Measurements from ENCODE around the gene DGKB.

The DGKB gene

DNA sequence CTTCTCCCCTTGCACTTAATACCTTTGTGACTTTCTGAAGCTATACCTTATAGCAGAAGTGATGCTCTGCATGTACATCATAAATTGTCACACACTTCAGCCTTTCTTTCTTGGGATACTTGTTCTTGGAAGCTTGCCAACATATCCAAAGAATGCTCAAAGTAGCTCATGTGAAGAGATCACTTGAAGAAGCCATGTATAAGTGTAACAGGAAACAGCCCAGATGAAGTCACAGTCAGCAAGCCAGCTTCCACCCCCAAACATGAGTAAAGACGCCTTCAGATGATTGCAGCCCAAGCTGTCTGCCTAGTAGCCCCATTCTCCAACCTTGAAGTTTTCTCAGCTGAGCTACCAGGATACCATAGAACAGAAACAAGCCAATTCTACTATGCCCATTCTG lies 50.9 kb downstream of the DGKB start:
- TF ChIP-seq, protein P1, sequence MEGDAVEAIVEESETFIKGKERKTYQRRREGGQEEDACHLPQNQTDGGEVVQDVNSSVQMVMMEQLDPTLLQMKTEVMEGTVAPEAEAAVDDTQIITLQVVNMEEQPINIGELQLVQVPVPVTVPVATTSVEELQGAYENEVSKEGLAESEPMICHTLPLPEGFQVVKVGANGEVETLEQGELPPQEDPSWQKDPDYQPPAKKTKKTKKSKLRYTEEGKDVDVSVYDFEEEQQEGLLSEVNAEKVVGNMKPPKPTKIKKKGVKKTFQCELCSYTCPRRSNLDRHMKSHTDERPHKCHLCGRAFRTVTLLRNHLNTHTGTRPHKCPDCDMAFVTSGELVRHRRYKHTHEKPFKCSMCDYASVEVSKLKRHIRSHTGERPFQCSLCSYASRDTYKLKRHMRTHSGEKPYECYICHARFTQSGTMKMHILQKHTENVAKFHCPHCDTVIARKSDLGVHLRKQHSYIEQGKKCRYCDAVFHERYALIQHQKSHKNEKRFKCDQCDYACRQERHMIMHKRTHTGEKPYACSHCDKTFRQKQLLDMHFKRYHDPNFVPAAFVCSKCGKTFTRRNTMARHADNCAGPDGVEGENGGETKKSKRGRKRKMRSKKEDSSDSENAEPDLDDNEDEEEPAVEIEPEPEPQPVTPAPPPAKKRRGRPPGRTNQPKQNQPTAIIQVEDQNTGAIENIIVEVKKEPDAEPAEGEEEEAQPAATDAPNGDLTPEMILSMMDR (conservative IDR thresholded peaks at IDR 0.05): no peak
- no peak overlapping the region for H3K27ac ChIP-seq

DNA sequence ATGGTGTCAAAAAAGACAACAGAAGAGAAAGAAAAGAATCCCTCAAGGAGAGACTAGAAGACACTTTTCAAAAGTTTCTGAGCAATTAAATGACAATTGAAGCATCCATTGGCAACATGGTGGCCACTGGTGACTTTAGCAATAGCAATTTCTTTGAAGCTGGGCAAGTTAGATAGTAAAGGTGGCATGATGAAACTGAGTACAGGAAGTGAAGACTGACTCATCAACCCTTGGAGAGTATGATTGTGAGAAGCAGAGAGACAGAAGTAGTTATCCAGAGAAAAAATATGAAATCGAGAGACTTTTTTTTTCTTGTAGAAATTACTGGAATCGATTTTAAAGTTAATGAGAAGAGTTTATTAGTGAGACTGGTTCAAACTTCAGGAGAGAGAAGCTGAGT lies 52.5 kb downstream of the DGKB start:
- TF ChIP-seq, protein P1 (conservative IDR thresholded peaks at IDR 0.05): no peak
- no peak overlapping the region for H3K27ac ChIP-seq

DNA sequence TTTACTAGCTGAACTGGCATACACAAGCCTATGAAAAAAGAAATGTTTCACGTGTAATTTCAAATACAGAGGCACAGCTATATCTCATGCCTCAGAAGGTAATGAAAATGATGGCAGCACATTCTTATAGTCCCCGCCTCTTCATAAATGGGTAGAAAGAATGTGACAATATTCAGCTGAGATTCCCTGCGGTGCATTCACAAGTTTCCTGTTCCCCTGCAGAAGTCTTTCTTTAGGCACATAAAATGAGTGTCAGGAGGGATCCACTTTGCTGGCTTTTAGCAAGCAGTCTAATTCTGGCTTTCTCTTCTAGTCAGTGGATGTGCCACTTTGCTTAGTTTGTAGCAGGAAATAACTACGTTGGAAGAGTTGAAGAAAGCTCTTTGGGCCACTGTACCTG lies 56.1 kb downstream of the DGKB start:
- TF ChIP-seq, protein P1 (conservative IDR thresholded peaks at IDR 0.05): no peak
- no peak overlapping the region for H3K27ac ChIP-seq

DNA sequence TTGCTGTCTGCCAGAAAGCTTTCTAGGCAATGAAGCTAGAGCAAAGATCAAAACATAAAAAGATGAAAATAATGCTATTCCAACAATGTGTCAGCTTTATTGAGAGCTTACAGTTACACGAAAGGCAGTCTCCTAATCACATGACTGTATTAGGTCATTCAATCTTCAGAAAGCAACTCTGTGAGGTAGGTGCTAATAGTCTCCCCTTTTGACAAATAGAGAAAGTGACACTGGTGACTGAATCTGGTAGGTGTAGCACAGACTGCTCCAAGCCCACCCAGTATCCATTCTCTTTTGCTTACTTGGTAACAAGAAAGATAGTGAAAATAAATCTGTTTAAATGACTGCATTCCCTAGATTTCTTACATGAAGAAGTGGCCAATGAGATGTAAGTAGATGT lies 58.8 kb downstream of the DGKB start:
- TF ChIP-seq, protein P1 (conservative IDR thresholded peaks at IDR 0.05): no peak
- no peak overlapping the region for H3K27ac ChIP-seq

DNA sequence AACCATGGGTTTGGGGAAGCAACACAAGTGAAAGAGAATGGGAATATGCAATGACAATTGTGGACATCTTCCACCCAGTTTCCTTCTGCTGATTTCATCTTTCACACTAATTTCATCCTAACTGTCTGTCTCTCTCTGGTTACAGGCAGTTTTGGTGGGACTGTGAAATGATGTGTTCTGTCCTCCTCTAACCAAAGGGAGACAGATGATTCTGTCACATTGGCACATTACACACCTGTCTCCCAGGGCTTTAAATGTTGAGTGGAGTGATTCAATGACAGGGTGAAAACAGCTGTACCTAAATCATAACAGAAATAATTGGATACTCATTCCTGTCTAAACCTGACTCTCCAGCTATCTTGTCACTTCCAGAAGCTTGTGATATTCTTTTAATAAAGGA lies 60.0 kb downstream of the DGKB start:
- TF ChIP-seq, protein P1 (conservative IDR thresholded peaks at IDR 0.05): no peak
- no peak overlapping the region for H3K27ac ChIP-seq

DNA sequence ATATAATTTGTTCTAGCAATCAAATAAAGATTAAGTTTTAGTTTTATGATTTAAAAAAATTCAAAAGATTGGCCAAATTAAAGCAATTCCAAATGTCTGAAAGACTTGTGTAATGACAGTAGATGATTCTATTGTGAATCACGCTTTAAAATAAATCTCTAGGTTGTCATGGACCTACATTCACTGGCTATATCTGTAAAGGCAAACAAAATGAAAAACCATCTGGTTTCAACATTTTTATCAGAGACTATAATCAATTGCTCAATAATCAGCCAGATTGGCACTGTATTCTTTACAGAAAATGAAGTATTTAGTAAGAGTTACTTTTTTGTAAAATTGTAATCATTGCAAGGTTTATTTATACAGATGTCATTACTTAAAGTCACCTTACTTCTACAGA lies 60.7 kb downstream of the DGKB start:
- no peak overlapping the region for H3K27ac ChIP-seq
- TF ChIP-seq, protein P1 (conservative IDR thresholded peaks at IDR 0.05): no peak

DNA sequence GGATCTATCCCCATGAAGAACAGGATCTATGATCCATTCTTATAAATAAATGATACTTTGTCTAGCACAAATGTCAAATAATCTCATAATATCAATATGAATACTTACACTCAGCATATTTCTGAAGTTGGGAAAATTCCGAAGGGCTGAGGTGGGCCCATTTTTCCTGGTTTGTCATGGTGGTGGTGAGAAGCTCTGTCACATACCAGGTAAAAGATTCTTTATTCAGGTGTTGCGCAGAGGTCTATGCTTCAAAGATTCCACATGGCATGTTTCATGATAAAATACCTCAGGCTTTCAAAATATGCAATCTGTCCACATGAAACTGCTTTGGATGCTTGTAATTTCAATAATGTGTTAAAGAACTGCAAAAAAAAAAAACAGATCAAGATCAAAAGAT lies 61.5 kb downstream of the DGKB start:
- H3K27ac ChIP-seq: no peak overlapping the region

More for the DNA sequence above, 61.5 kb downstream of the DGKB start:
- TF ChIP-seq, protein P1 (conservative IDR thresholded peaks at IDR 0.05): no peak

Data from VCaP (cell line).